Choroid plexus epithelial cell (primary cell): Measurements from ENCODE around the gene CUEDC1.

Experiments
- DNase-seq: peaks from one replicate; pipeline ENCODE4 v3.0.0-alpha.2; 2010; ENCODE audit warnings: low read depth
- H3K4me3 ChIP-seq: 2 replicates; pipeline ENCODE4 v1.5.1; 2011; ENCODE audit warnings: low read depth, mild to moderate bottlenecking, control low read depth, low read length, moderate library complexity
- TF ChIP-seq, protein P1 (sequence below): conservative IDR thresholded peaks from 2 replicates; pipeline ENCODE4 v1.5.1; 2011; ENCODE audit warnings: low read depth, mild to moderate bottlenecking, control low read depth, inconsistent platforms, low read length, moderate library complexity

CUEDC1 gene

DNA sequence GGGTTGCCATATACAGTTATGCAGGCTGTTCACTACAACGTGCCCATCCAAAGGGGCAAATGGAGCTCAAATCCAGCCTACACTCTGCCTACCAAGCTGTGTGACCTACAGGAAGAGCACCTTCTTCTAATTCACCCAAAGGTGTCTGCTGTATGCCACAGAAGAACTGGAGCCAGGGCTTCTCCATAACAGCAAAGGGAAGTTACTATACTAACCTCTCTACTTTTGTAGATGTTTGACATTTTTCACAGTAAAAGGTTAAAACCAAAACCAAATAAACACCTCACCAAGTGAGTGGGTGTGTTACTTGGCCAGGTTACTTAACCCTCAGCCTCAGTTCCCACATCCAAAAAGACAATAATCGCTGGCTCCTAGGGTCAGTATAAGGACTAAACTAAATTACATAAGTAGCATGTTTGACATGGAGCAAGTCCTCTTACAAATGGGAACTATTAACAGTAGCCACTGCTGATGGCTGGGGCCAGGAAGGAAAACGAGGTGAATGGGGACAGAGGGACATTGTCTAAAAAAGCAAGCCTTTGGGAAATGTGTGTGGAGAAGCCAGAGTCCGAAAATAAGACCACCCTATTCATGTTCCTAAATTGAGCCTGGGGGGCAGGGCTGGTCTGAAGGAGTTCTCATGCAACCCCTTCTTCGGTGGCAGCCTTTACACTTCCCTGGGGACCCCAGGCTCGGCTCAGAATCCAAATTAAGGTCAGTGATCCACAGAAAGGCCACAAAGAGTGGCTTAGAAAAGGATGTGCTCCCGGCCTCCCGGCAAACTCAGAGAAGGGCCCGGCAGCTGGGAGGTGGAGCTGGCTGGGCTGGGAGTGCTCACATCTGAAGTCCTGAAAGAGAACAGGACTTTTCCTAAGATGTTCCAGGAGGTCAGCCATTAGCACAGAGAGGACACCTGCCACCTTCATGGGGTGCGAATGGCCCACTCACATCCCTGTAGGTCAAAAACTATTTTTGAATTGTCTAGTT is 13.5 kb downstream of the CUEDC1 start:
- no peak overlapping the region for H3K4me3 ChIP-seq
- DNase-seq, result no peak
- TF ChIP-seq, protein P1, sequence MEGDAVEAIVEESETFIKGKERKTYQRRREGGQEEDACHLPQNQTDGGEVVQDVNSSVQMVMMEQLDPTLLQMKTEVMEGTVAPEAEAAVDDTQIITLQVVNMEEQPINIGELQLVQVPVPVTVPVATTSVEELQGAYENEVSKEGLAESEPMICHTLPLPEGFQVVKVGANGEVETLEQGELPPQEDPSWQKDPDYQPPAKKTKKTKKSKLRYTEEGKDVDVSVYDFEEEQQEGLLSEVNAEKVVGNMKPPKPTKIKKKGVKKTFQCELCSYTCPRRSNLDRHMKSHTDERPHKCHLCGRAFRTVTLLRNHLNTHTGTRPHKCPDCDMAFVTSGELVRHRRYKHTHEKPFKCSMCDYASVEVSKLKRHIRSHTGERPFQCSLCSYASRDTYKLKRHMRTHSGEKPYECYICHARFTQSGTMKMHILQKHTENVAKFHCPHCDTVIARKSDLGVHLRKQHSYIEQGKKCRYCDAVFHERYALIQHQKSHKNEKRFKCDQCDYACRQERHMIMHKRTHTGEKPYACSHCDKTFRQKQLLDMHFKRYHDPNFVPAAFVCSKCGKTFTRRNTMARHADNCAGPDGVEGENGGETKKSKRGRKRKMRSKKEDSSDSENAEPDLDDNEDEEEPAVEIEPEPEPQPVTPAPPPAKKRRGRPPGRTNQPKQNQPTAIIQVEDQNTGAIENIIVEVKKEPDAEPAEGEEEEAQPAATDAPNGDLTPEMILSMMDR, result no peak

DNA sequence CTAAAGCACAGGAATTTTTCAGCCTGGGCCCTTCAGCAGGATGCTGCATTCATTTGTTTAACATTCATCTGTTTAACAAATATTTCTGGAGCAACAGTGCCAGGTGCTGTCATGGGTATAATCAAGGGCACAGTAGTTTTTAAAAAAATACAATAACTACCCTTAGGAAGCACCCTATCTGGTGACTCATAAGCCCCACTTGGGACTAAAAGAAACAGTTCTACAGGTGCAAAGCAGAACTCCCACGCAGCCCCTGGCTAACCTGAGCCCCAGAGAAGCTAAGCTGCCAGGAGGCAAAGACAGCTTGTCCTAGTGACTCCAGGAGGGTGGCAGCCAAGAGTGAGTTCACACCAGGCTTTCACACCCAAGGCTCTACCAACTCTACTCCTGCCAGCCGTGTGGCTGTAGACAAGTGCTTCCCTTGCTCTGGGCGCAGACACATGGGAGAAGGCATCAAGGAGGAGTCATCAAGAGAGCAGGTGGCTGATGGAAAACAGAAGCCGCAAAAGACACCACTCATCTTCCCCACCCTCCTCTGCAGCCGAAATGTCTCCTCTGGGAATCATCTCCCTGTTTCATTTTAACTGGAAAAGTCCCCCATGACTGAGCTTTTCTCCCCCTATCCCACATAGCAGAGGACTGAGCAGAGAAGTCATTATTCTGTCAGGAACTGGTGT is 14.4 kb downstream of the CUEDC1 start:
- TF ChIP-seq, protein P1, result no peak
- no peak for DNase-seq
- no peak overlapping the region for H3K4me3 ChIP-seq

DNA sequence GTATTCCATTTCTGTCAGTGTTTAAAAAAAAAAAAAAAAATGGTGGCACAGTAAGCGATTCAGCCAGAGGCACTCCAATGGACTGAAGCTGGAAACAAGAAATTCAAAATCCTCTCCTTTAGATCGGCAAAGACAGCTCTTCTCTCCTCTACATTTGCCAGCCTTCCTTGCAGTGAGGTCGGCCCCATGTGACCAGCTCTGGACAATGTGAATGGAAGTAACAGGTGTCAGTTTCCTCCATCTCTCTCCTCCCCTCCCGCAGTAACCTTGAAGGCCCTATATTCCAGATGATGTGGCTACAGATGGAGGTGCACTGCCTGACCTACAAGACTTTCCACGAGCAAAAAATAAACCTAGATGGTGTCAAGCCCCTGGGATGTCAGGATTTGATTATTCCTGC is 15.0 kb downstream of the CUEDC1 start:
- TF ChIP-seq, protein P1, result no peak
- DNase-seq, result no peak
- H3K4me3 ChIP-seq, result no peak overlapping the region

DNA sequence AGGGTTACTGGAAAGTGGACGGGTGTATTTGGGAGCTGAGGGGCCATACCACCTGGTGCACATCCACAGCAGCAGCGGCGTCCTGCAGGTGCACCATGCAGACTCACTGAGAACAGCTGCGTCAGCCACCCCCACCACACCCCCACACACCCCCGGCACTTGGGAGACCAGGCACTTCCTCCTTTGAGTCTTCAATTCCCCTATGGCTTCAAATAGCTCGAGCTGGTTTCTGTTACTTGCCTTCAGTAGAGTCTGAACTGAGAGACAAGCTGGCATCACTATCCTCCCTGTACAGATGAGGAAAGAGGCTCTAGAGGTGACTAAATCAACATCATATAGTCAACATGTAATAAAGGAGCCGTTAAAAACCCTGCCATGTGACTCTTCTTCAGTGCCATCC is 15.4 kb downstream of the CUEDC1 start:
- no peak for DNase-seq
- H3K4me3 ChIP-seq, result no peak overlapping the region
- TF ChIP-seq, protein P1, result no peak

DNA sequence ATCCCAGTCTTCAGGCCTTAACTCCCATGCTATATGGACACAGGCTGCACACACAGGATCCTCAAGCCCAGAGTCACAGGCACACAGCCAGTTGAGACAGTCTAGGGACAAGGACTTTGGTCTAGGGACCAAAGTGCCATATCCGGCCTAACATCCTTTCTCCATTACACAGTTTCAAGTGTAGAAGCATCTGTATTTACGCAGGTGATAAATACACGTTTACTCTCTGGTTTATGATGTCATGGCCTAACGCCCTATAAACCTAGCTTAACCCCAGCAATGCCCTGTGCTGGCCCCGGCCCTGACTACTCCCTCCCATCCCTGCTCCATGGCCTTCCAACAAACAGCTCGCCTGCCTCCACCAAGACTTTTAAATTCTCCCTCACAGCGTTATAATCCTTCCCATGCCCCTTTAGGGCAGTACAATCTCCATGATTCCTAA is 17.1 kb downstream of the CUEDC1 start:
- no peak overlapping the region for H3K4me3 ChIP-seq
- no peak for DNase-seq
- TF ChIP-seq, protein P1, result no peak

DNA sequence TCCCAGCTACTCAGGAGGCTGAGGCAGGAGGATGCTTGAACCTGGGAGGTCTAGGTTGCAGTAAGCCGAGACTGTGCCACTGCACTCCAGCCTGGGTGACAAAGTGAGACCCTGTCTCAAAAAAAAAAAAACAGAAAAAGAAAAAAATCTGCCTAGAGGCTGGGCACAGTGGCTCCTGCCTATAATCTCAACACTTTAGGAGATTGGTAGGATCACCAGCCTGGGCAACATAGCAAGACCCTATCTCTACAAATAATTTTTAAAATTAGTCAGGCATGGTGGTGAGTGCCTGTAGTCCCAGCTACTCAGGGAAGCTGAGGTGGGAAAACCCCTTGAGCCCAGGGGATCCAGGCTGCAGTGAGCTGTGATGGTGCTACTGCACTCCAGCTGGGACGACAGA is 17.7 kb downstream of the CUEDC1 start:
- TF ChIP-seq, protein P1, result no peak
- H3K4me3 ChIP-seq, result no peak overlapping the region
- DNase-seq, result no peak
